GM12891 (cell line): ENCODE measurements around the gene AGPAT4.
A peak's percentile ranks its signal among the peaks of the same experiment; 100 is the strongest.

Source experiments
- POLR2A ChIP-seq: IDR thresholded peaks from 2 replicates; pipeline ENCODE4 v1.6.1; 2011; ENCODE audit warnings: low read depth, low read length, control low read depth
- POLR2AphosphoS5 ChIP-seq: IDR thresholded peaks from 2 replicates; pipeline ENCODE4 v1.6.1; 2011; ENCODE audit warnings: low read depth, low read length, control low read depth
- SPI1 ChIP-seq: IDR thresholded peaks from 2 replicates; pipeline ENCODE4 v1.6.1; 2011; ENCODE audit warnings: low read depth, low read length, control low read depth

- TF ChIP-seq POLR2AphosphoS5 (no peak), POLR2A (peak; percentile 26; the same call in 1 of the 2 replicates), SPI1 (peak; percentile 67)
These were observed at the start of gene AGPAT4 for GRCh38 chr6:161273752-161274487.
